B cell (primary cell): Measurements from ENCODE around the gene STARD3. TPM values are rescaled to one million over a fixed set of nuclear protein-coding genes. Genes with fewer than 3 reads are reported as not detected.
A peak's percentile ranks its signal among the peaks of the same experiment; 100 is the strongest.

Source experiments
- ATAC-seq: fragments of 200-7000 bp; cut with Tn5 transposase; one replicate; pipeline ENCODE4 v1.10.0; 2021; ENCODE audit warnings: low read depth, mild to moderate bottlenecking, moderate number of reproducible peaks, moderate library complexity
- CTCF ChIA-PET: fragments of 350-600 bp; sonication (Branson Sonifier 250); formaldehyde crosslinking; loops from one replicate; lab custom pipeline; 2021; ENCODE audit warnings: antibody characterized with exemption, inconsistent platforms; lab: Charles Lee
- POLR2A ChIA-PET: fragments of 350-600 bp; sonication (Branson Sonifier 250); formaldehyde crosslinking; loops from one replicate; lab custom pipeline; 2021; ENCODE audit warnings: antibody characterized with exemption; lab: Charles Lee
- DNase-seq: peaks from one replicate; pipeline ENCODE4 v3.0.0; 2013
- H2AFZ ChIP-seq: 2 replicates; pipeline ENCODE4 v1.6.1; 2012; ENCODE audit warnings: mild to moderate bottlenecking, low read depth, low read length; ENCODE audit not compliant: insufficient read depth, poor library complexity, severe bottlenecking
- H3K27ac ChIP-seq, 2 donors: 1 replicate in 1 of 2; 2 replicates in 1 of 2; pipeline ENCODE4 v1.5.1; 2012 to 2013; ENCODE audit warnings: low read length in 2 of 2, mild to moderate bottlenecking in 2 of 2, moderate library complexity in 1 of 2
- H3K27me3 ChIP-seq, 4 experiments: fragments of 200-600 bp in 1 of 4; sonication (generic) in 1 of 4; replicated peaks in 1 of 4; 1 replicate in 2 of 4; 2 replicates in 2 of 4; pipeline versions ENCODE4 v1.6.1 to v1.7.0; 2013 to 2016; ENCODE audit warnings: low read length in 3 of 4, mild to moderate bottlenecking in 2 of 4, mixed read lengths in 1 of 4, moderate library complexity in 1 of 4; ENCODE audit not compliant: insufficient read depth in 4 of 4, control insufficient read depth in 3 of 4; ENCODE audit errors: control extremely low read depth in 1 of 4
- H3K36me3 ChIP-seq, 2 experiments: replicated peaks in 1 of 2; 1 replicate in 1 of 2; 2 replicates in 1 of 2; pipeline versions ENCODE4 v1.6.1 to v1.7.1; 2013; ENCODE audit warnings: low read length in 1 of 2; ENCODE audit not compliant: insufficient read depth in 2 of 2, control insufficient read depth in 1 of 2; ENCODE audit errors: control extremely low read depth in 1 of 2, extremely low read depth in 1 of 2
- H3K4me1 ChIP-seq, 2 donors: fragments of 200-600 bp in 1 of 2; sonication (generic) in 1 of 2; 1 replicate in 1 of 2; 2 replicates in 1 of 2; pipeline versions ENCODE4 v1.5.1 to v1.6.1; 2013 to 2017; ENCODE audit warnings: low read length in 2 of 2; ENCODE audit not compliant: control insufficient read depth in 2 of 2, insufficient read depth in 2 of 2
- H3K4me2 ChIP-seq: replicated peaks from 2 replicates; pipeline ENCODE3; 2012; ENCODE audit warnings: mild to moderate bottlenecking, low read depth, low read length; ENCODE audit not compliant: poor library complexity, severe bottlenecking
- H3K4me3 ChIP-seq, 5 experiments: fragments of 200-600 bp in 1 of 5; sonication (generic) in 1 of 5; 1 replicate in 3 of 5; 2 replicates in 2 of 5; pipeline versions ENCODE4 v1.5.1 to v1.7.0; 2011 to 2016; ENCODE audit warnings: low read length in 4 of 5, mild to moderate bottlenecking in 4 of 5, low read depth in 2 of 5, control low read depth in 1 of 5, moderate library complexity in 1 of 5; ENCODE audit not compliant: insufficient read depth in 1 of 5; ENCODE audit errors: control extremely low read depth in 1 of 5, extremely low read depth in 1 of 5
- H3K79me2 ChIP-seq: fragments of 200-600 bp; sonication (generic); one replicate; pipeline ENCODE4 v1.6.0; 2016; ENCODE audit warnings: low read length; ENCODE audit not compliant: control insufficient read depth, insufficient read depth
- H3K9ac ChIP-seq: fragments of 200-600 bp; sonication (generic); 2 replicates; pipeline ENCODE4 v1.6.1; 2017; ENCODE audit warnings: mild to moderate bottlenecking, low read length, moderate library complexity
- H3K9me3 ChIP-seq, 3 donors: one replicate each; pipeline versions ENCODE4 v1.6.1 to v1.7.1; 2013; ENCODE audit warnings: low read length in 2 of 3; ENCODE audit not compliant: control insufficient read depth in 2 of 3, insufficient read depth in 1 of 3; ENCODE audit errors: control extremely low read depth in 1 of 3
- H4K20me1 ChIP-seq: 2 replicates; pipeline ENCODE4 v1.6.0; 2012; ENCODE audit warnings: mild to moderate bottlenecking, low read length; ENCODE audit not compliant: insufficient read depth, control insufficient read depth, poor library complexity, severe bottlenecking
- H3K27ac Mint-ChIP-seq: one replicate; pipeline ENCODE4 v1.8.0; 2021; ENCODE audit warnings: mixed read lengths
- H3K27me3 Mint-ChIP-seq: one replicate; pipeline ENCODE4 v1.8.0; 2021; ENCODE audit warnings: mixed read lengths
- H3K4me1 Mint-ChIP-seq: one replicate; pipeline ENCODE4 v1.8.0; 2021; ENCODE audit warnings: mixed read lengths
- H3K4me3 Mint-ChIP-seq: one replicate; pipeline ENCODE4 v1.8.0; 2021; ENCODE audit warnings: mixed read lengths
- H3K9me3 Mint-ChIP-seq: one replicate; pipeline ENCODE4 v1.8.0; 2022; ENCODE audit warnings: mixed read lengths; ENCODE audit not compliant: insufficient read depth
- CTCF ChIP-seq: fragments of 200-600 bp; IDR thresholded peaks from one replicate; pipeline ENCODE4 v1.8.0; 2022; ENCODE audit warnings: antibody characterized with exemption, mild to moderate bottlenecking
- EZH2 ChIP-seq: IDR thresholded peaks from 2 replicates; pipeline ENCODE4 v1.6.1; 2012; ENCODE audit warnings: borderline replicate concordance, low read depth, mild to moderate bottlenecking, moderate library complexity, low read length; ENCODE audit not compliant: insufficient read depth, poor library complexity, severe bottlenecking
- WGBS: methylation state at CpG from one replicate; pipeline ENCODE4 v1.1.5; 2013; ENCODE audit warnings: missing lambda C conversion rate; ENCODE audit not compliant: insufficient coverage; 5-methylcytosine and 5-hydroxymethylcytosine counted together
- intact Hi-C: fragments of 100-400 bp; cut with micrococcal nuclease; formaldehyde crosslinking; loops from one replicate; pipeline ENCODE4 v1.10.0; 2022
- polyA plus RNA-seq: library from polyadenylated mRNA; depleted of rRNA; stranded (reverse); fragments of >200 nt; gene quantifications from 2 replicates; pipeline ENCODE4 v1.2.3, GENCODE V29; 2012
- total RNA-seq, 2 donors: library from RNA; stranded (reverse); fragments of 120-200 nt in 1 of 2; gene quantifications; 1 replicate in 1 of 2; 2 replicates in 1 of 2; pipeline versions ENCODE4 v1.2.3 to v1.2.4, GENCODE V29; 2013 to 2022

Gene STARD3
- total and polyA plus RNA-seq, 2 donors (not counting 1 experiment from before 2014, with no cell fraction given), result 93.1 to 231 TPM

- Histone ChIP-seq H3K4me1 (peaks cover 45 to 65% of the 10 kb centered on the region in 2 donors), H3K4me2 (peak overlapping the region; percentile 35), H3K27ac (no peak overlapping the region), H3K27me3 (no peaks in the 10 kb centered on the region), H4K20me1 (peaks cover 76% of the 10 kb centered on the region), H3K79me2 (peaks cover 100% of the 10 kb centered on the region), H3K36me3 (peaks cover 0 to 4% of the 10 kb centered on the region in 2 experiments), H2AFZ (no peak overlapping the region), H3K4me3 (no peak overlapping the region), H3K9ac (no peak overlapping the region), H3K9me3 (no peaks in the 10 kb centered on the region)
- no peak for DNase-seq
- WGBS, result 40% methylated on average over 1 of the region's 4 CpGs
- peaks cover 73% of the 10 kb centered on the region for H3K4me1 Mint-ChIP-seq
- H3K27ac Mint-ChIP-seq, result no peak overlapping the region
- H3K9me3 Mint-ChIP-seq, result no peaks in the 10 kb centered on the region
- CTCF ChIA-PET, result interaction anchor here (1.8 to 5.6 kb wide), 3 partner anchors 14 to 28 kb away, joined by 5 to 61 read pairs (median 20); partner anchors contain the start of gene PNMT
- intact Hi-C loops, result no loop called here
- no peaks in the 10 kb centered on the region for H3K27me3 Mint-ChIP-seq
- POLR2A ChIA-PET, result interaction anchor here (0.6 kb wide), 1 partner anchor 191 kb away, joined by 3 read pairs; no protein-coding TSS in a partner anchor
- peak overlapping the region; percentile 15 for H3K4me3 Mint-ChIP-seq
- ATAC-seq, result no peak
- no peak for TF ChIP-seq EZH2
Measured at GRCh38 chr17:39640591-39641031, 3.7 kb downstream of the STARD3 start.

- no peak overlapping the region for H3K9ac ChIP-seq
- H3K4me3 ChIP-seq, result no peak overlapping the region
- H3K79me2 ChIP-seq, result peaks cover 100% of the 10 kb centered on the region
- H3K9me3 ChIP-seq, result no peaks in the 10 kb centered on the region
- no peaks in the 10 kb centered on the region for H3K9me3 Mint-ChIP-seq
- peaks cover 80% of the 10 kb centered on the region for H4K20me1 ChIP-seq
- no peak overlapping the region for H3K4me3 Mint-ChIP-seq
- peaks cover 44 to 61% of the 10 kb centered on the region in 2 donors for H3K4me1 ChIP-seq
- ChIA-PET CTCF (interaction anchor here (0.6 to 5.6 kb wide), 3 partner anchors 18 to 434 kb away, joined by 3 to 61 read pairs (median 5); partner anchors contain the start of gene PNMT), POLR2A (interaction anchor here (0.5 kb wide), 1 partner anchor 15 kb away, joined by 4 read pairs; no protein-coding TSS in a partner anchor)
- no peak overlapping the region for H2AFZ ChIP-seq
- no peak overlapping the region for H3K27ac Mint-ChIP-seq
- 96% methylated on average over 3 of the region's 4 CpGs for WGBS
- TF ChIP-seq EZH2, result no peak
- no peak for TF ChIP-seq CTCF
- no peak overlapping the region for H3K4me2 ChIP-seq
- H3K27ac ChIP-seq, result no peak overlapping the region
- no peaks in the 10 kb centered on the region for H3K27me3 Mint-ChIP-seq
- no peak for ATAC-seq
- no peaks in the 10 kb centered on the region for H3K27me3 ChIP-seq
- peaks cover 72% of the 10 kb centered on the region for H3K4me1 Mint-ChIP-seq
- peaks cover 0 to 4% of the 10 kb centered on the region in 2 experiments for H3K36me3 ChIP-seq
- intact Hi-C loops, result no loop called here
- DNase-seq, result no peak
Measured at GRCh38 chr17:39641097-39641496, 4.2 kb downstream of the STARD3 start.
